ENCODE data around the gene CTNNBL1. TPM values are rescaled to one million over a fixed set of nuclear protein-coding genes. Genes with fewer than 3 reads are reported as not detected.

The CTNNBL1 gene
- total RNA-seq, 1 experiment from 2014 or later = 49.9 TPM

- CTCF ChIA-PET = no interaction called here
- H3K27me3 ChIP-seq (ENCODE audit: low read length) = no peaks in the 10 kb centered on the region
- POLR2A ChIA-PET (ENCODE audit: unreplicated experiment) = no interaction called here
- TF ChIP-seq CTCF (conservative IDR thresholded peaks at IDR 0.05; ENCODE audit: low read depth, low read length) (no peak), EZH2 (IDR thresholded peaks at IDR 0.05; ENCODE audit: low read length, unreplicated experiment) (no peak), EZH2phosphoT487 (IDR thresholded peaks at IDR 0.05; ENCODE audit: borderline replicate concordance, low read length) (no peak)
- no peaks in the 10 kb centered on the region for H3K36me3 ChIP-seq (ENCODE audit: low read depth, low read length)
- H3K27ac ChIP-seq (ENCODE audit: low read length) = no peak overlapping the region
- H2AFZ ChIP-seq (ENCODE audit: low read length) = no peak overlapping the region
- no TSS peak for BruUV-seq (replicated peaks)
- H3K4me2 ChIP-seq (ENCODE audit: low read length) = no peak overlapping the region
- intact Hi-C loops (cut with micrococcal nuclease) = no loop called here
- no peak overlapping the region for H3K4me3 ChIP-seq (ENCODE audit: low read length)
- H3K4me1 ChIP-seq (ENCODE audit: insufficient read depth, low read length) = no peaks in the 10 kb centered on the region
- ATAC-seq (peak; percentile 48), DNase-seq (no peak)
- no peaks in the 10 kb centered on the region for H3K9me2 ChIP-seq (replicated peaks; ENCODE audit: low read length)
- H3K9ac ChIP-seq (ENCODE audit: low read length) = no peak overlapping the region
- H4K20me1 ChIP-seq (ENCODE audit: low read length) = no peaks in the 10 kb centered on the region
- no peaks in the 10 kb centered on the region for H3K79me2 ChIP-seq (ENCODE audit: low read length)
- H3K9me3 ChIP-seq (ENCODE audit: low read length) = no peaks in the 10 kb centered on the region
- no peaks in the 10 kb centered on the region for H3F3A ChIP-seq (ENCODE audit: low read length, unreplicated experiment)
These were observed 225.7 kb downstream of the CTNNBL1 start for GRCh38 chr20:37919389-37920040.

GRCh38 chr20:37920270-37920669 is 226.4 kb downstream of the CTNNBL1 start:
- H4K20me1 ChIP-seq (ENCODE audit: low read length) = no peaks in the 10 kb centered on the region
- DNase-seq = no peak
- no peak overlapping the region for H3K9ac ChIP-seq (ENCODE audit: low read length)
- H3K9me2 ChIP-seq (replicated peaks; ENCODE audit: low read length) = no peaks in the 10 kb centered on the region
- H3F3A ChIP-seq (ENCODE audit: low read length, unreplicated experiment) = no peaks in the 10 kb centered on the region
- no peak overlapping the region for H3K4me3 ChIP-seq (ENCODE audit: low read length)
- CTCF ChIA-PET = no interaction called here
- H2AFZ ChIP-seq (ENCODE audit: low read length) = no peak overlapping the region
- no peaks in the 10 kb centered on the region for H3K27me3 ChIP-seq (ENCODE audit: low read length)
- H3K4me1 ChIP-seq (ENCODE audit: insufficient read depth, low read length) = no peaks in the 10 kb centered on the region
- no peak for ATAC-seq
- H3K79me2 ChIP-seq (ENCODE audit: low read length) = no peaks in the 10 kb centered on the region
- no peaks in the 10 kb centered on the region for H3K36me3 ChIP-seq (ENCODE audit: low read depth, low read length)
- TF ChIP-seq EZH2phosphoT487 (IDR thresholded peaks at IDR 0.05; ENCODE audit: borderline replicate concordance, low read length) = no peak
- TF ChIP-seq EZH2 (IDR thresholded peaks at IDR 0.05; ENCODE audit: low read length, unreplicated experiment) = no peak
- no peak for TF ChIP-seq CTCF (conservative IDR thresholded peaks at IDR 0.05; ENCODE audit: low read depth, low read length)
- no peaks in the 10 kb centered on the region for H3K9me3 ChIP-seq (ENCODE audit: low read length)
- no peak overlapping the region for H3K27ac ChIP-seq (ENCODE audit: low read length)
- POLR2A ChIA-PET (ENCODE audit: unreplicated experiment) = no interaction called here
- no peak overlapping the region for H3K4me2 ChIP-seq (ENCODE audit: low read length)
- intact Hi-C loops (cut with micrococcal nuclease) = no loop called here
- BruUV-seq (replicated peaks) = no TSS peak

GRCh38 chr20:37920679-37921322 is 227.0 kb downstream of the CTNNBL1 start:
- Histone ChIP-seq H3K27ac (ENCODE audit: low read length) (no peak overlapping the region), H3K9me2 (replicated peaks; ENCODE audit: low read length) (no peaks in the 10 kb centered on the region), H3K4me3 (ENCODE audit: low read length) (no peak overlapping the region), H3K36me3 (ENCODE audit: low read depth, low read length) (no peaks in the 10 kb centered on the region), H3K9me3 (ENCODE audit: low read length) (no peaks in the 10 kb centered on the region), H3K4me2 (ENCODE audit: low read length) (no peak overlapping the region), H3K27me3 (ENCODE audit: low read length) (no peaks in the 10 kb centered on the region), H2AFZ (ENCODE audit: low read length) (no peak overlapping the region), H3F3A (ENCODE audit: low read length, unreplicated experiment) (no peaks in the 10 kb centered on the region), H3K9ac (ENCODE audit: low read length) (no peak overlapping the region), H4K20me1 (ENCODE audit: low read length) (no peaks in the 10 kb centered on the region), H3K4me1 (ENCODE audit: insufficient read depth, low read length) (no peaks in the 10 kb centered on the region), H3K79me2 (ENCODE audit: low read length) (no peaks in the 10 kb centered on the region)
- intact Hi-C loops (cut with micrococcal nuclease) = no loop called here
- no TSS peak for BruUV-seq (replicated peaks)
- ChIA-PET CTCF (no interaction called here), POLR2A (ENCODE audit: unreplicated experiment) (no interaction called here)
- DNase-seq (no peak), ATAC-seq (no peak)
- TF ChIP-seq EZH2 (IDR thresholded peaks at IDR 0.05; ENCODE audit: low read length, unreplicated experiment) (no peak), CTCF (conservative IDR thresholded peaks at IDR 0.05; ENCODE audit: low read depth, low read length) (no peak), EZH2phosphoT487 (IDR thresholded peaks at IDR 0.05; ENCODE audit: borderline replicate concordance, low read length) (no peak)
